Measurements from ENCODE around the gene ASTN1.

Gene ASTN1

GRCh38 chr1:177106614-177107365 is 57.7 kb downstream of the ASTN1 start:
- no peak overlapping the region for H3K4me3 ChIP-seq (ENCODE audit: extremely low read depth, insufficient read depth, low read length, poor library complexity, severe bottlenecking)
- no peak overlapping the region for H3K27ac ChIP-seq (ENCODE audit: low read depth, low read length, severe bottlenecking)
- H3K9me3 ChIP-seq (ENCODE audit: control insufficient read depth, low read length), result no peaks in the 10 kb centered on the region
- H3K36me3 ChIP-seq (ENCODE audit: control insufficient read depth, insufficient read depth, low read length), result no peaks in the 10 kb centered on the region
- H3K4me1 ChIP-seq (ENCODE audit: control insufficient read depth, insufficient read depth, low read length, poor library complexity, severe bottlenecking), result no peaks in the 10 kb centered on the region
- WGBS, 2 experiments (ENCODE audit: insufficient coverage in 2 of 2), result 100% methylated on average over 1 of the region's 4 CpGs; no CpG with 5 or more reads in 1 of the 2 experiments

- Histone ChIP-seq H3K36me3 (ENCODE audit: control insufficient read depth, insufficient read depth, low read length) (no peaks in the 10 kb centered on the region), H3K27ac (ENCODE audit: low read depth, low read length, severe bottlenecking) (no peak overlapping the region), H3K9me3 (ENCODE audit: control insufficient read depth, low read length) (no peaks in the 10 kb centered on the region), H3K4me3 (ENCODE audit: extremely low read depth, insufficient read depth, low read length, poor library complexity, severe bottlenecking) (no peak overlapping the region), H3K4me1 (ENCODE audit: control insufficient read depth, insufficient read depth, low read length, poor library complexity, severe bottlenecking) (no peaks in the 10 kb centered on the region)
- 100% methylated on average over 1 of the region's 1 CpG; no CpG with 5 or more reads in 1 of the 2 experiments for WGBS, 2 experiments (ENCODE audit: insufficient coverage in 2 of 2)
Observed at GRCh38 chr1:177106196-177106595, 58.3 kb downstream of the ASTN1 start.

DNA sequence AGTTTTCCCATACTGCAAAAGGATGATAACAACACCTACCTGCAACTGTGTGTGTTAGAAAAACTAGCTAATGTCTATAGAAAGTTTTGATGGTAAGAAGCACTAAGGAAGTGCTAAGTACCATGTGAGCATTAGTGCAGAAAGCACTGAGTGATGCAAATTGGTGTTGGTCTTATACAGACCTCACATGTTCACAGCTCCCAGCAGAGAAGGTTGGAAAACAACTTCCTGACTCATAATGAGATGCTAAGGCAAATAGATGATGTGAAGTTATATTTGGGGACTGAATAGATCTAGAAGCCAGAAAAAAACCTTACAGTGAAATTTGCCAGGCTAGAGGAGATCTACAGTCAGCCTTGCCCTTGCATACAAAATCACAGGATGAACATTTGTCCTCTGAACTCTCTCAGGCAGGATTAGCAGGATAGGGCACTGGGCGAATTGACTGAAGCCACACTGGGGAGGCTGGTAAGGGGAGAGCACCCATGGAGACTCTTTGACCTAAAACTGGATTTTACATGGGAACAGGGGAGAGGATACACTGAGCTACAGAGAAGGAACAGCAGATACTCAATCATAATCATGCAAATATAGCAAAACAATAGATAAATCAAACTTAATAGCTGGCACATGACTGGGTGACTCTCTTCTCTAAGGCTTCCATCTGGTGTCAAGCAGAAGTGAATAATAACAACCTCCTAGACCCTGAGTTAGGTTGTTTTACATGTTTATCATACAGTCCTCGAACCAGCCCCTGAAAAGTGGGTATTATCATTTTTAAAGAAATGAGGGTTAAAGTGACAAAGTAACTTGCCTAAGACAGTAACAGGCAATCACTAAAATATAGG is 61.3 kb downstream of the ASTN1 start:
- Histone ChIP-seq H3K36me3 (ENCODE audit: control insufficient read depth, insufficient read depth, low read length) (no peaks in the 10 kb centered on the region), H3K4me1 (ENCODE audit: control insufficient read depth, insufficient read depth, low read length, poor library complexity, severe bottlenecking) (no peaks in the 10 kb centered on the region), H3K4me3 (ENCODE audit: extremely low read depth, insufficient read depth, low read length, poor library complexity, severe bottlenecking) (no peak overlapping the region), H3K27ac (ENCODE audit: low read depth, low read length, severe bottlenecking) (no peak overlapping the region), H3K9me3 (ENCODE audit: control insufficient read depth, low read length) (no peaks in the 10 kb centered on the region)
- WGBS, 2 experiments (ENCODE audit: insufficient coverage in 2 of 2), result 100% methylated on average over 1 of the region's 2 CpGs; no CpG with 5 or more reads in 1 of the 2 experiments

DNA sequence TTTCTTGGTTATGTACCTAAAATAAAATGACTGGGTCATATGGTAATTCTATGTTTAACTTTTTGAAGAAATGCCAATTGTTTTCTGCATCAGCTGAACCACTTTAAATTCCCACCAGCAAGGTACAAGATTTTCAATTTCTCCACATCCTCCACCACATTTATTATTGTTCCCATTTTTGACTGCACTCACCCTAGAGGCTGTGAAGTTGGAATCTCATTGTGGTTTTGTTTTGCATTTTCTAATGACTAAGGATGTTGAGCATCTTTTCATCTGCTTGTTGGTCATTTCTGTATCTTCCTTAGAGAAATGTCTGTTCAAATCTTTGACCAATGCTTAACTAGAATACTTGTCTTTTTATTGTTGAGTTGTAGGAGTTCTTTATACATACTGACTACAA is 72.5 kb downstream of the ASTN1 start:
- Histone ChIP-seq H3K36me3 (ENCODE audit: control insufficient read depth, insufficient read depth, low read length) (no peaks in the 10 kb centered on the region), H3K4me3 (ENCODE audit: extremely low read depth, insufficient read depth, low read length, poor library complexity, severe bottlenecking) (no peak overlapping the region), H3K4me1 (ENCODE audit: control insufficient read depth, insufficient read depth, low read length, poor library complexity, severe bottlenecking) (no peaks in the 10 kb centered on the region), H3K9me3 (ENCODE audit: control insufficient read depth, low read length) (no peaks in the 10 kb centered on the region), H3K27ac (ENCODE audit: low read depth, low read length, severe bottlenecking) (no peak overlapping the region)

GRCh38 chr1:177091040-177091439 is 73.5 kb downstream of the ASTN1 start:
- WGBS, 2 experiments (ENCODE audit: insufficient coverage in 2 of 2), result no CpG with 5 or more reads among the region's 1 CpG
- Histone ChIP-seq H3K36me3 (ENCODE audit: control insufficient read depth, insufficient read depth, low read length) (no peaks in the 10 kb centered on the region), H3K27ac (ENCODE audit: low read depth, low read length, severe bottlenecking) (no peak overlapping the region), H3K4me3 (ENCODE audit: extremely low read depth, insufficient read depth, low read length, poor library complexity, severe bottlenecking) (no peak overlapping the region), H3K4me1 (ENCODE audit: control insufficient read depth, insufficient read depth, low read length, poor library complexity, severe bottlenecking) (no peaks in the 10 kb centered on the region), H3K9me3 (ENCODE audit: control insufficient read depth, low read length) (no peaks in the 10 kb centered on the region)

DNA sequence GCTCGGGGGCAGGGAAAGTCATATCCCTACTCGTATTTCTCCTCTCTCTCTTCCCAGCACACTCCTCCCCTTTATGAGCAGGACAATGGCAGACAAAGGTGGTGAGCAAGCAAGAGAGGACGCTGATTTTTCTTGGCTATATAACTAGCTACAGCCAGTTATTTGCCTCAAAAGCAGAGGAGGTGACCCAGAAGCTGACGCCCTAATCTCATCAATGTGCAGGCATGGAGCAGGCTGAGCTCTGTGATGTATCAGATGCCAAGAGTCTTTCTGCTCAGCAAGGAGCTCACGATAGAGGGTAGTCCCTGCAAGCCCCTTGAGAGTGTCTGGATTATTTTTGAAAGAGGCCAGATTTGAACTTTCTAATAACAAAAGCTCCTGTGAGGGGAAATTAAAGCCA is 75.5 kb downstream of the ASTN1 start:
- 68 to 75% methylated on average over 2 of the region's 5 CpGs for WGBS, 2 experiments (ENCODE audit: insufficient coverage in 2 of 2)
- Histone ChIP-seq H3K36me3 (ENCODE audit: control insufficient read depth, insufficient read depth, low read length) (no peaks in the 10 kb centered on the region), H3K27ac (ENCODE audit: low read depth, low read length, severe bottlenecking) (no peak overlapping the region), H3K4me1 (ENCODE audit: control insufficient read depth, insufficient read depth, low read length, poor library complexity, severe bottlenecking) (no peaks in the 10 kb centered on the region), H3K4me3 (ENCODE audit: extremely low read depth, insufficient read depth, low read length, poor library complexity, severe bottlenecking) (no peak overlapping the region), H3K9me3 (ENCODE audit: control insufficient read depth, low read length) (no peaks in the 10 kb centered on the region)

- no peak overlapping the region for H3K27ac ChIP-seq (ENCODE audit: low read depth, low read length, severe bottlenecking)
- H3K9me3 ChIP-seq (ENCODE audit: control insufficient read depth, low read length), result no peaks in the 10 kb centered on the region
- H3K36me3 ChIP-seq (ENCODE audit: control insufficient read depth, insufficient read depth, low read length), result no peaks in the 10 kb centered on the region
- no CpG with 5 or more reads among the region's 5 CpGs for WGBS, 2 experiments (ENCODE audit: insufficient coverage in 2 of 2)
- no peak overlapping the region for H3K4me3 ChIP-seq (ENCODE audit: extremely low read depth, insufficient read depth, low read length, poor library complexity, severe bottlenecking)
- H3K4me1 ChIP-seq (ENCODE audit: control insufficient read depth, insufficient read depth, low read length, poor library complexity, severe bottlenecking), result no peaks in the 10 kb centered on the region
Observed at GRCh38 chr1:177082855-177083693, 81.4 kb downstream of the ASTN1 start.

DNA sequence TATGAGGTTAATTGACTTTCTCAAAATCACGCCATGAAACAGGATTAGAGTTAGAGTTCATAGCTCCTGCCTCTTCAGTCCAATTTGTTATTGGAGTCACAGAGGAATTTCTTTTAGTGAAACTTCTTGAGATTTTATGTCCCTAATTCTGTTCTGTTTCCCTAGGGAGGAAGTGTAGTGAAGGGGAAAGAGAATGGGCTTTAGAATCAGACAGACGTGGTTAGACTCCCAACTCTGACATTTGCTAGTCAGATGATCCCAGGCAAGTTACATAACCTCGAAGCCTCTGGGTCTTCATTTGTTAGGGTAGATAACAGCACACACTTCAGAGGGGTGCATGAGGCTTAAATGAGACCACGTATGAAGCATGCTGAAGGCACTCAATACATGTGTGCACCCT is 83.9 kb downstream of the ASTN1 start:
- 91 to 100% methylated on average over 3 of the region's 4 CpGs for WGBS, 2 experiments (ENCODE audit: insufficient coverage in 2 of 2)
- Histone ChIP-seq H3K36me3 (ENCODE audit: control insufficient read depth, insufficient read depth, low read length) (no peaks in the 10 kb centered on the region), H3K4me1 (ENCODE audit: control insufficient read depth, insufficient read depth, low read length, poor library complexity, severe bottlenecking) (no peaks in the 10 kb centered on the region), H3K27ac (ENCODE audit: low read depth, low read length, severe bottlenecking) (no peak overlapping the region), H3K9me3 (ENCODE audit: control insufficient read depth, low read length) (no peaks in the 10 kb centered on the region), H3K4me3 (ENCODE audit: extremely low read depth, insufficient read depth, low read length, poor library complexity, severe bottlenecking) (no peak overlapping the region)

DNA sequence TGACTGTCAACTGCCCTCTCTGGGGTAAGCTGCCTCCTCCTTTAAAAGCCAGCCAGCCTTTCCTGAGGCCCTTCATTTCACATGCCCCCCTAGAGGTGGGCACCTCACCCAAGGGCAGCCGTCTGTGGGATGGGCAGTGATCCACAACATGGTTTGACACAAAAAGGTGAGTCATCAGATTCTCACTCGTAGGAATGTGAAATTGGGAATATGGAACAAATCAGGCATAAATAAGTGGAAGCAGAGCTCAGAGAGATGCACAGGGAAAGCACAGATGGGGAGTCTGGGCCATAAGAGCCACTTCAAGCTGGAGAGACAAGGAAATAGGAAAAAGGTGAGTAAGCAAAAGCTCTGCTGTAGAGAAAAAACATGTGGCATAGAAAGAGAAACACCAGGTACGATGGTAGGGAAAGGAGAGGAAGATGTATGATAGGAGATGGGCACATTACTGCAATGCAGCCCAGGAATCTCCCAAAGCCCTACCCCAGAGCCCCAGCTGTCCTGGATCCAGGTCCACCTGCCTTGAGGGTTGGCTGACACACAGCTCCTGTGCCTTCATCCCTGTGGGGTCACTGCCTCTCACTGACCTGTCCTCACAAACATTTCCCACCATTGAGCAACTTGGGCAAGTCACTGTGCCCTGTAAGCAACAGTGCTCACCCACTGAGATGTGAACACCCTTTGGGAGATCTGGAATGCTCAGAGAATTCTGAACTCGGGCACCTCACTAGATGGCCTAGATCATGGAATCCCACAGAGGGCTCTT is 86.6 kb downstream of the ASTN1 start:
- Histone ChIP-seq H3K36me3 (ENCODE audit: control insufficient read depth, insufficient read depth, low read length) (no peaks in the 10 kb centered on the region), H3K4me3 (ENCODE audit: extremely low read depth, insufficient read depth, low read length, poor library complexity, severe bottlenecking) (no peak overlapping the region), H3K9me3 (ENCODE audit: control insufficient read depth, low read length) (no peaks in the 10 kb centered on the region), H3K27ac (ENCODE audit: low read depth, low read length, severe bottlenecking) (no peak overlapping the region), H3K4me1 (ENCODE audit: control insufficient read depth, insufficient read depth, low read length, poor library complexity, severe bottlenecking) (no peaks in the 10 kb centered on the region)
- 82 to 83% methylated on average over 2 to 3 of the region's 4 CpGs for WGBS, 2 experiments (ENCODE audit: insufficient coverage in 2 of 2)

DNA sequence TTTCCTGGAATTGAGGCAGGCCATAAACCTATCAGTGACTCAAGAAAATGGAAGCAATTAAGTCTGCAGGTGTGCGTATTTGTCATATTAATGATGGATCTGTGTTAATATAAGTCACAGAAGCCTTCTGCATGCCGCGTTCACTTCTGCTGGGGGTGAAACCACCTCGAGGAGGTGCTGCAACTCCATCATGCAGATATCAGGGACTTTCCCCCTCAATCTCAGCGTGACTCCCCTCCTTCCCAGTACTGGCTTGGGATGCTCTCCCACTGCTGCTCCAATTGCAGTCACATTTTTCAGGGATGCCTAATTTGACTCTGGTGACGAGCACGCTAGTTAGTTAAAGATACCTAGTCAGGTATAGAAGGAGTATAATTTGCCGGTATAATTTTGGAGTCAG is 87.5 kb downstream of the ASTN1 start:
- 83 to 92% methylated on average over 4 to 5 of the region's 8 CpGs for WGBS, 2 experiments (ENCODE audit: insufficient coverage in 2 of 2)
- Histone ChIP-seq H3K4me3 (ENCODE audit: extremely low read depth, insufficient read depth, low read length, poor library complexity, severe bottlenecking) (no peak overlapping the region), H3K27ac (ENCODE audit: low read depth, low read length, severe bottlenecking) (no peak overlapping the region), H3K36me3 (ENCODE audit: control insufficient read depth, insufficient read depth, low read length) (no peaks in the 10 kb centered on the region), H3K4me1 (ENCODE audit: control insufficient read depth, insufficient read depth, low read length, poor library complexity, severe bottlenecking) (no peaks in the 10 kb centered on the region), H3K9me3 (ENCODE audit: control insufficient read depth, low read length) (no peaks in the 10 kb centered on the region)

Measured in mesodermal cell (in vitro differentiated cells).